GM13976 (cell line): ENCODE measurements around the gene WNT2B.

Experiments
- DNase-seq: peaks from one replicate; pipeline ENCODE4 v3.0.0; 2012; ENCODE audit warnings: low spot score
- CTCF ChIP-seq: IDR thresholded peaks from 2 replicates; pipeline ENCODE4 v1.5.1; 2012; ENCODE audit warnings: borderline replicate concordance, mild to moderate bottlenecking; ENCODE audit not compliant: insufficient read depth; ENCODE audit errors: extremely low read depth, missing control alignments, control extremely low read depth
- in situ Hi-C: fragments of 300-500 bp; cut with MboI; formaldehyde crosslinking; loops from one replicate; pipeline ENCODE4 v1.12.0; 2022; ENCODE audit warnings: low sequenced_read_pairs, mixed read lengths, inconsistent platforms; ENCODE audit not compliant: unreplicated experiment

The WNT2B gene

GRCh38 chr1:112520166-112520565 lies 11.4 kb downstream of the WNT2B start:
- DNase-seq, result no peak

GRCh38 chr1:112522621-112523020 lies 13.9 kb downstream of the WNT2B start:
- TF ChIP-seq CTCF, result no peak
- DNase-seq, result no peak
- in situ Hi-C loops, result no loop called here

More at GRCh38 chr1:112520166-112520565, 11.4 kb downstream of the WNT2B start:
- no peak for TF ChIP-seq CTCF
- in situ Hi-C loops, result no loop called here

GRCh38 chr1:112524251-112524650 lies 15.5 kb downstream of the WNT2B start:
- TF ChIP-seq CTCF, result no peak
- in situ Hi-C loops, result no loop called here
- DNase-seq, result no peak

- no peak for DNase-seq
- no peak for TF ChIP-seq CTCF
- in situ Hi-C loops, result no loop called here
These were observed 16.2 kb downstream of the WNT2B start for GRCh38 chr1:112524986-112525385.

- in situ Hi-C loops, result no loop called here
- no peak for DNase-seq
- no peak for TF ChIP-seq CTCF
These were observed 18.7 kb downstream of the WNT2B start for GRCh38 chr1:112527266-112528010.

GRCh38 chr1:112528076-112528475 lies 19.3 kb downstream of the WNT2B start:
- no peak for TF ChIP-seq CTCF
- in situ Hi-C loops, result no loop called here
- no peak for DNase-seq
